GM21381 (cell line): Measurements from ENCODE around the gene DNAL4.

Source experiments
- ATAC-seq: cut with Tn5 transposase; IDR thresholded peaks from one replicate; pipeline ENCODE4 v1.9.1; 2021; ENCODE audit warnings: mild to moderate bottlenecking, moderate library complexity; ENCODE audit not compliant: unreplicated experiment

The DNAL4 gene

DNA sequence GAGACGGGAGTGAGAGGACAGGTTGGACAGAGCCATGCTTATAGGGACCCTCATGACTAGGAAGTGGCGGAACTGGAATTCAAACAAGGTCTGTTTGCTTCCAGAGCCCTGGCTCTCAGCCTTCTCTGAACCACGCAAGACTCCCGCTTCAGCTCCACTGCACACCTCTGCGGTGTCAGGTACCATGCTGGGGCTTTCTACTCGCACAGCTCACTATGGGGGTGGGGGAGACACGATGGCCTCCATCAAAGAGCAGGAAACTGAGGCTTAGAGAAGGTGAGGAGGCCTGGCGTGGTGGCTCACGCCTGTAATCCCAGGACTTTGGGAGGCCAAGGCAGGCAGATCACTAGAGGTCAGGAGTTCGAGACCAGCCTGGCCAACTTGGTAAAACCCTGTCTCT lies 52.4 kb downstream of the DNAL4 start:
- ATAC-seq = no peak

DNA sequence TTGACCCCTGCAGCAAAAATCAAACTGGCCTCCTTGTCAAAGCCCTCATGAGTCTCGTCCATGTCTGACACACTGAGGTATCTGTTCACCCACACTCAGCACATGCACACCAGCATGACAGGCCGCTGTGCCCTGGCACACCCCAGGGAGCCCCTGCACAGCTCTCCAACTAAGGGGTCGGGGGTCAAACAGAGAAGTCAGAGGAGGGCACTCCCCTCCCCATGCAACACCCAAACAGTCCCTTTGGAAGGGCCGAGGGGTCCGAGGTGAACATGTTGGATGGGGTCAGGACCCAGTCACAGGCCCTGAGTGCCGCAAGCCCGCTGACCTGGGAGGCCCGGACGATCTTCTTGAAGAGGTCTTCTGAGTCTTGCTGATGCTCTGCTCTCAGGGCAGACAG lies 52.8 kb downstream of the DNAL4 start:
- no peak for ATAC-seq

DNA sequence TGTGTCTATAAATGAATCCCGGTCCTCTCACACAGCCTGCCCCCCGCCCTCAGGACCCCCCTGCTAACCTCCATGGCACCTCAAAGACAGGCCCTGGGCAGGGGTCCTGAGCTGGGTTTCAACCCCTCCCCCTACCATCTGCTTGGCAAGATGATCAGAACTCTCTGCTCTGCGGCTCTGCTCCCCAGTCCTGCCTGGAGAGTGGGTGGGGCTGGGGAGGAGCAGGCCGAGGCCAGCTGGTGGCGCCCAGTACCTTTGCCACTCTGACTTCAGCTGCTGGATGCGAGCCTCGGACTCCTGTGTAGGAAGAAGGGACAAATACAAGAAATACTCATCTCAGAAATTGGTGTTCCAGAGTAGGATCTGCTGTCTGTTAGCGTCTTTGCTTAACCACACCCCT lies 53.2 kb downstream of the DNAL4 start:
- ATAC-seq = no peak

- ATAC-seq = no peak
Measured at GRCh38 chr22:38740116-38740723, 53.7 kb downstream of the DNAL4 start.

- ATAC-seq = no peak
Measured at GRCh38 chr22:38739300-38740055, 54.5 kb downstream of the DNAL4 start.

- no peak for ATAC-seq
Measured at GRCh38 chr22:38738475-38739070, 55.4 kb downstream of the DNAL4 start.

- ATAC-seq = no peak
Measured at GRCh38 chr22:38737302-38738060, 56.5 kb downstream of the DNAL4 start.

DNA sequence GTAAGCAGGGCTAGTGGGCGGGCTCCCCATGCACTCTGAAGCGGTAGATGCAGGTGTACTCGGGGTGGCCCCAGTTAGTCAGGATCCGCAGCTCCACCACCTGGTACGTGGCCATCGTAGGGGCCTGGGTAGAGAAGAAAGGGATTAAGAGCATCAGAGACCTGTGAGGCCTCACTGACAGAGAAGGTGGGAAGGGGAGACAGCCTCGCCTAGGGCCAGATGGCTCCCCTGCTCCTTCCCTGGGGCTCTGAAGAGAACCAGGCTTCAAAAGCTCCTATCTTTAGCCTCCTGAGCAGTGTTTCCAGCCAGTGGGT lies 57.7 kb downstream of the DNAL4 start:
- ATAC-seq = no peak

DNA sequence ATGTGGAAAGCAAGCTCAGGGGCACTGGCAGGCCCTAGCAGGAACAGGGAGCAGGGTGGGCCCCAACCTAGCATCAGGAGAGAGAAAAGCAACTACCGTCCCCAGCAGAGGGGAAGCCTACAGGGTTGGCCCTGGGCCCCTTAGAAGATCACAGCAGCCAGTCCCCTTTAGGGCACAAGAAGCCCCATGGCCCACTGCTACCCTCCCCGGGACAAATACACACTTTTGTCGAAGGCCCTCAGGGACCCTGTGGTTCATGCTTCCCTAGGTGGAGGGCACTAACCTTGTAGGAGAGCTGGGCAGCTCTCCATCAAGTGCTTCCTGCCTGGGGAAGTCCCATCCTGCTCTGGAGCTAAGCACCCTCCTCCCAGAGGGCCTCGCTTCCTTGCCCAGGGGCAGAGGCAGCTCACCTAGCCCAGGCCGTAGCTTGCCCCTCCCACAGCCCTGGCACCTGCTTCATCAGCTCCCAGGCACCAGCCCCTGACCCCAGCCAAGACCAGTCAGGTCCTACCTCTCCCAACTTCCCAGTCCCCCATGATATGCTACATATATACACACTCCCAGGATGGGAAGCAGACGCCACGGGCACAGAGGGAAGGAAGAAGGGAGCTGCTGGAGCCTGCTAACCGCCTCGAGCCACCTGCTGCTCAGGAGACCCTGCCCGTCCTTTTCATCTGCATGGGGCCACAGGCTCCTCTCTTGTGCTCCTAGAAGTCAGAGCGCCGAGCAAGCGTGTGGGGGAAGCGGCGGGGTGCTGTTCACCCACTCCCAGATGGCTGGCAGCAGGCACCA lies 58.3 kb downstream of the DNAL4 start:
- no peak for ATAC-seq

DNA sequence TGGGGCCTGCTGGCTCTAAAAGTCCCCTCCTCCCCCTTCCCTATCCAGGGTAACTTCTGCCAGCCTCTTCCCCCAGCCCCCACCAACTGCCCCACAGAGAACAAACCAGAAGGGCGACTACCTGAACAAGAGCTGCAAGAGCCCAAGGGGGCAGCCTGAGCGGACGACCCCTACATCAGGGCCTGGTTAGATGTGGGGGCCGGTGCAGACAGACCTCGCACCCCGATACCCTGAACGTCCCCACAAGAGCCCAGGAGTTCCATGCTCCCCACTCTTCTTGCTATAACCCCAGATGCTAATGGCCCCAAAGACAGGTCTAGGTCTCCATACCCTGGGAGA lies 58.8 kb downstream of the DNAL4 start:
- no peak for ATAC-seq

GRCh38 chr22:38734421-38735100 lies 59.4 kb downstream of the DNAL4 start:
- ATAC-seq = no peak

GRCh38 chr22:38733724-38734381 lies 60.1 kb downstream of the DNAL4 start:
- ATAC-seq = no peak

DNA sequence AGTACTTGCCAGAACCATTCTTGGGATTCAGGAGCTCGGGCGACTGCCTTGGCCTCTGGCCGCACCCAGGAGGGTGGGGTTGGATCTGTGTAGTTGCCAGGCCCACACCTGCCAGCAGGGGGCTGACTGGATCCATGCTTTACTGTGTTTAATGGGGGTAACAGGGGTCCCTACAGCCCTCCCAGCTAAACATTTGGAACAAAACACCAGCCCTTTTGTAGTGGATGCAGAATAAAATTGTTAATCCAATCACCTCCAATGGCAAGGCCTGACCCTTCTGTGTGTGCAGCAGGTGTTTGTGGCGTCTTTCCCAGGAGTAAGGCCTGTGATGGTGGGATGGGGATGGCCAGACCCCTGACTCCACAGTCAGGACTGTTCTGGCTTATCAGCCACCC lies 60.6 kb downstream of the DNAL4 start:
- ATAC-seq = no peak

- no peak for ATAC-seq
Measured at GRCh38 chr22:38732251-38732815, 61.6 kb downstream of the DNAL4 start.

DNA sequence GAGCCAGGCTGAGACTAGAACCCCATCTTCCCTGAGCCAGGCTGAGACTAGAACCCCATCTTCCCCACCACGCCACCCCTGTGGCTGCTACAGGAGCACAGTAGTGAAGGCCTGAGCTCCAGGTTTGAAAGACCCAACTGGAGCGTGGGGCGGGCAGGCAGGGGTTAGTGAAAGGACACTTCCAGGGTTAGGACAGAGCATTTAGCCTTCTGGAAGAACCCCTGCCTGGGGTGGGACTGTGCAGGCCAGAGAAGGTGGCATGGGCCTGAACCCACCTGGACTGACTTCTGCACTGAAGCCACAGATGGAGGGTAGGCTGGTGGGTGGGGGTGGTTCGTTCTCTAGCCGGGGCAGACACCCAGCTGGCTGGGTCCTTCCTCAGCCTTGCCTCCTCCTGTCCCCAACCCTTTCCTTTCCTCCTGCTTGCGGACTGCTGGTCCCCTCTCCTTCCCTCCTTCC lies 62.2 kb downstream of the DNAL4 start:
- ATAC-seq = no peak

- ATAC-seq = no peak
Measured at GRCh38 chr22:38730411-38730871, 63.5 kb downstream of the DNAL4 start.

DNA sequence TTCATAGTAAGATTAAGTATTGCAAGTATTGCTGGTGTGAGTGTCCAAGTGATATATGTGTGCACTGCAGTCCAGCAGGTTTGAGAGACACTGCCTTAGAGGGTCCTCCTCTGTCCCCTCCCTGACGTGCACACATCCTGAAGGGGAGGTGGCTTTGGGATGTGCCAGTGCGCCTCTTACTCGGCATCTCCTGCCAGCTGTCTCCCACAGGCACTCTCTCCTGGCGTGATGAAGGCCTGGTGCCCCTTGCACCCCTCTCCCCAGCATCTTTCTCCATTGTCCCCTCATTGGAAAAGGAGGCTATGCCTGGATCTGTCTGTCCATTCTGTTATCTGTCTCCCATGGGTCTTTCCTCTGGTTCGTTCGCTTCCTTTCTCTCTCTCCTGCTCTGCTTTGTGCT lies 64.0 kb downstream of the DNAL4 start:
- ATAC-seq = no peak

DNA sequence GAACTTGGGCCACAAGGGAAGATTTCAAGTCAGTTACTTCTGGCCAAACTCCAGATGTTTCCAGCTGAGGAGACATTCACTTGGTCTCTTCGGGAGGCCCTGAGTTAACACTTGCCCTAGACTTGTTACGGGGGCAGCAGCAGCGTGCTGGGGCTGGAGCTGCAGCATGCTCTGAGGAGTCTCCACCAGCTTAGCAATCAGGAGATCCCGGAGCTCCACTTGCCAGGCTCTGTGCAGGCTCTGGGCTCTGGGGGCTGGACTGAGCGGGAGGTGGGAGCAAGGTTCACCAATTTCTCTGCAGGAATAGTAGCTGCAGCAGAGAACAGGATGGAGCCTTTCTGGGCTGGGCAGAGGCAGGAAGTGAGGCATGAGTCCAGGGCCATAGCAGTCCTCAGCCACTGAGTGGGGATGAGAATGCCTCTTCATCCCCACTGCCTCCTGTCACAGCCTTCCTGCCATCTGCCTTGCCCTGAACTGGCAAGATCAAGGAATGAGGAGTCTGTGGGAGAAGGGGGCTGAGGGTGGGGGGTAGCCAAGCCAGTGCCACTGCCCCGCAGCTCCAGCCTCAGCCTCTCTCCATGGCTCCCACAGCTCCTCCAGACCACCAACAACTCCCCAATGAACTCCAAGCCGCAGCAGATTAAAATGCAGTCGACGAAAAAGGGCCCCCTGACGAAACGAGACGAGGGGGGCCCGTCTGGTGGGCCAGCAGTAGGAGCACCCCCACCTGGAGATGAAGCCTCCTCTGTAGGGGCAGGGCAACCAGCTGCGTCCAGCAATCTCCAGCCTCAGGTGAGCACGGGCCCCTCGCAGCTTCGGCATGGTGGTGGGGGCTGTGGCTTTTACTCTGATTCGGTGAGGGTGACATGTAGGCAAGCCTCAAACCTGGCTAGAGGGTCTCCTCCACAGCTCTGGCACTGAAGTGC lies 64.8 kb downstream of the DNAL4 start:
- ATAC-seq = no peak
